Mammary epithelial cell (primary cell): Measurements from ENCODE around the gene LGR4.

Experiments used
- CTCF ChIP-seq, 2 donors: IDR thresholded peaks in 1 of 2; conservative IDR thresholded peaks in 1 of 2; 2 replicates each; pipeline ENCODE4 v1.5.1; 2011 to 2012; ENCODE audit warnings: inconsistent platforms in 2 of 2, low read length in 2 of 2, mild to moderate bottlenecking in 2 of 2, control low read depth in 1 of 2, low read depth in 1 of 2; ENCODE audit not compliant: insufficient read depth in 1 of 2; ENCODE audit errors: extremely low read depth in 1 of 2
- EZH2 ChIP-seq: IDR thresholded peaks from 2 replicates; pipeline ENCODE4 v1.6.1; 2012; ENCODE audit warnings: low read length, inconsistent platforms, borderline replicate concordance

- TF ChIP-seq CTCF (conservative IDR thresholded peaks at IDR 0.05 in 1 of 2, IDR thresholded peaks at IDR 0.05 in 1 of 2; ENCODE audit: extremely low read depth in 1 of 2, insufficient read depth in 1 of 2, low read depth in 1 of 2, low read length in 2 of 2) (no peak), EZH2 (no peak)
These were observed 14.4 kb downstream of the LGR4 start for GRCh38 chr11:27458182-27458581.
